Sigmoid colon (tissue), 7 donors: ENCODE results near the gene CEP128. TPM values are rescaled to one million over a fixed set of nuclear protein-coding genes. Genes with fewer than 3 reads are reported as not detected.
A peak's percentile ranks its signal among the peaks of the same experiment; 100 is the strongest.
"Not testable (repeated sequence)": the region's sequence is repeated elsewhere in the genome, so short reads cannot be mapped to it uniquely, and the experiment has no call there.

Source experiments
- DNase-seq: peaks from one replicate; pipeline ENCODE4 v3.0.0-alpha.2; 2019
- H3K27ac ChIP-seq, 4 donors: fragments of 200-600 bp; sonication (generic); one replicate each; pipeline ENCODE4 v1.5.1; 2016 to 2019; ENCODE audit warnings: mild to moderate bottlenecking in 1 of 4
- H3K27me3 ChIP-seq, 3 donors: fragments of 200-600 bp; sonication (generic); one replicate each; pipeline ENCODE4 v1.5.1; 2019; ENCODE audit warnings: mild to moderate bottlenecking in 1 of 3
- H3K36me3 ChIP-seq, 4 donors: fragments of 200-600 bp; sonication (generic); one replicate each; pipeline ENCODE4 v1.5.1; 2016 to 2019
- H3K4me1 ChIP-seq, 4 donors: fragments of 200-600 bp; sonication (generic); one replicate each; pipeline ENCODE4 v1.5.1; 2017 to 2019
- H3K4me3 ChIP-seq, 4 donors: fragments of 200-600 bp; sonication (generic); one replicate each; pipeline ENCODE4 v1.5.1; 2017 to 2019; ENCODE audit warnings: mild to moderate bottlenecking in 2 of 4, moderate library complexity in 1 of 4
- H3K9me3 ChIP-seq, 4 donors: fragments of 200-600 bp in 3 of 4; sonication (generic) in 3 of 4; one replicate each; pipeline versions ENCODE4 v1.5.1 to v1.6.1; 2013 to 2019
- CTCF ChIP-seq, 4 experiments: fragments of 450-650 bp in 3 of 4; fragments of 200-600 bp in 1 of 4; IDR thresholded peaks; one replicate each; pipeline ENCODE4 v1.5.1; 2016 to 2019; ENCODE audit warnings: antibody characterized with exemption in 4 of 4, mild to moderate bottlenecking in 3 of 4, moderate library complexity in 2 of 4
- EP300 ChIP-seq, 4 donors: sonication (generic); formaldehyde crosslinking; IDR thresholded peaks; one replicate each; pipeline ENCODE4 v1.6.1; 2017; ENCODE audit warnings: antibody characterized with exemption in 4 of 4
- POLR2A ChIP-seq, 2 donors: fragments of 450-650 bp; IDR thresholded peaks; one replicate each; pipeline ENCODE4 v1.6.1; 2016; ENCODE audit warnings: antibody characterized with exemption in 2 of 2, mild to moderate bottlenecking in 2 of 2, moderate library complexity in 2 of 2
- POLR2AphosphoS5 ChIP-seq, 4 donors: sonication (generic); formaldehyde crosslinking; IDR thresholded peaks; one replicate each; pipeline ENCODE4 v1.6.1; 2017; ENCODE audit warnings: antibody characterized with exemption in 4 of 4
- WGBS, 2 donors: extraction: QIAGEN DNeasy Blood & Tissue Kit; methylation state at CpG; one replicate each; pipeline ENCODE4 v1.1.7; 2013; 5-methylcytosine and 5-hydroxymethylcytosine counted together
- intact Hi-C: fragments of 100-400 bp; cut with DNase I; formaldehyde crosslinking; loops from one replicate; pipeline ENCODE4 v1.15.1; 2023
- polyA plus RNA-seq, 3 donors: library from polyadenylated mRNA; stranded (reverse); fragments of 200-250 nt; gene quantifications; one replicate each; pipeline ENCODE4 v1.2.3, GENCODE V29; 2013
- total RNA-seq, 4 donors: library from RNA; depleted of rRNA; stranded (reverse); fragments of >200 nt; gene quantifications; one replicate each; pipeline ENCODE4 v1.1.0, GENCODE V29; 2016
- donor health status: healthy with polysubstance abuse.
- donor health status: Bipolar disorder and iron deficiency.
- donor health status: healthy.

CEP128 gene
- total and polyA plus RNA-seq, 7 donors: 0.60 to 16.6 (median 8.3) TPM

DNA sequence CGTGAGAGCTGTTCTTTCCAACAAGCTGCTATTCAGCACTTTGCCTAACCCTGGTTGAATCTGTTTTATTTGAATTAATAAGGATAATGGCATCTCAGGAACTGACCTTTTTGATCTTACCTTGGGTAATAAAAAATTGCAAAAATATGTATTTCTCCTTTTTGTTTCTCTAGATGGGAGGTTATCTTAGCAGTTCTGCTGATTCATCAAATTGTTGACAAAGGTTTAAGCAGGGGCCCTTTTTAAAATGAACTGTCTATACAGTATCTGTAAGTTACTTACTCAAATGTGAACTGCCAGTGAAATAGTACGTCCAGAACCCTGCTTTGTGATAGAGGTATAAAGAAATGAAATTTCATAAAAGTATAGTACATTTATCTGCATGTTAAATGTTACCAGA lies 14.6 kb upstream of the CEP128 start:
- Histone ChIP-seq H3K4me3 (no peak overlapping the region), H3K27me3 (peaks cover 0 to 7% (median 5%) of the 10 kb centered on the region in 3 donors), H3K36me3 (no peaks in the 10 kb centered on the region), H3K4me1 (peaks cover 0 to 10% (median 8%) of the 10 kb centered on the region in 4 donors), H3K9me3 (no peaks in the 10 kb centered on the region), H3K27ac (no peak overlapping the region)
- intact Hi-C loops: loop anchor here (10.0 kb wide), 1 partner anchor 509 kb away; no protein-coding TSS in a partner anchor
- TF ChIP-seq CTCF (IDR thresholded peaks at IDR 0.05) (no peak), EP300 (IDR thresholded peaks at IDR 0.05) (no peak), POLR2AphosphoS5 (IDR thresholded peaks at IDR 0.05) (no peak), POLR2A (IDR thresholded peaks at IDR 0.05) (no peak)
- no peak for DNase-seq
- 66 to 81% methylated on average over 2 of the region's 2 CpGs for WGBS, 2 donors

GRCh38 chr14:80955416-80955941 lies 13.9 kb upstream of the CEP128 start, which contains the start of gene TSHR:
Gene TSHR, plus strand, starts transcription at chr14:80955621. Its CDS starts 60 bp downstream, at chr14:80955681.
- WGBS, 2 donors: 21 to 31% methylated on average over 21 of the region's 21 CpGs
- peaks cover 0 to 10% (median 8%) of the 10 kb centered on the region in 4 donors for H3K4me1 ChIP-seq
- H3K36me3 ChIP-seq: no peaks in the 10 kb centered on the region
- TF ChIP-seq POLR2AphosphoS5 (IDR thresholded peaks at IDR 0.05): no peak
- no peak for TF ChIP-seq POLR2A (IDR thresholded peaks at IDR 0.05)
- TF ChIP-seq EP300 (IDR thresholded peaks at IDR 0.05): no peak
- no peak for TF ChIP-seq CTCF (IDR thresholded peaks at IDR 0.05)
- peak within 1 kb of the TSS; percentile 21 to 55 (median 49) for H3K4me3 ChIP-seq
- H3K9me3 ChIP-seq: no peaks in the 10 kb centered on the region
- H3K27me3 ChIP-seq: peaks cover 0 to 7% (median 5%) of the 10 kb centered on the region in 3 donors
- intact Hi-C loops: loop anchor here (10.0 kb wide), 1 partner anchor 509 kb away; no protein-coding TSS in a partner anchor
- no peak within 1 kb of the TSS for H3K27ac ChIP-seq
- no peak for DNase-seq

DNA sequence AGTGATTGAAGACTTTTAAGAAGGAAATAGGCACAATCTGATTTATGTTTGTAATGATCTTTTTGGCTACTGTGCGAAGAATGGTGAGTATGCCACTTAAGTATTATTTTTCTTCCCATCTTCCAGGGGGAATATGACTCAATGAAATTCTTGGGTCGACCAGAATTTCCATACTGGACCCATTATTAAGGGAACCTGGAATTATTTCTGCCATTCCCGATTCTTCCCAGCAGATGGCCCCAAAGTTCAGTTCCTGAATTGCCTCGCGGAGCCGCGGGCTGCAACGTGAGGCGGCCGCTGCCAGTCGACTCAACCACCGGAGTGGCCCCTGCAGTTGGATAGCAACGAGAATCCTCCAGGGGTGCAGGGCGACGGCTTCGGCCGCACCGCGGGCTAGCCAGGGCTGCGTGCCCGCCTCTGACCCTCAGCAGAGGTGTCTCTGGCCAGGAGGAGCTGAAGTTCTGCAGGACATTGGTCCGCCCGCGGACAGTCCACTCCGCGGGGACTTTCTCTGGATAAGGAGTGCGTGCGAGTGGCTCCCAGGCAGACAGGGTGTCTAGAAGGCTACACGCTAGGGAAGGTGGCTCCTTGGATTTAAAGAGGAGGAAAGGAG lies 13.3 kb upstream of the CEP128 start:
- WGBS, 2 donors: 1% methylated on average over 29 of the region's 29 CpGs
- Histone ChIP-seq H3K4me1 (peaks cover 0 to 10% (median 8%) of the 10 kb centered on the region in 4 donors), H3K4me3 (peak overlapping the region; percentile 21 to 55 (median 49)), H3K27ac (no peak overlapping the region), H3K9me3 (no peaks in the 10 kb centered on the region), H3K27me3 (peaks cover 0 to 7% (median 5%) of the 10 kb centered on the region in 3 donors), H3K36me3 (no peaks in the 10 kb centered on the region)
- intact Hi-C loops: loop anchor here (1.0 to 10.0 kb wide), 3 partner anchors 33 to 510 kb away; no protein-coding TSS in a partner anchor
- DNase-seq: peak; percentile 86
- peak; percentile 62 to 80 (median 71) for TF ChIP-seq CTCF (IDR thresholded peaks at IDR 0.05)
- TF ChIP-seq POLR2A (IDR thresholded peaks at IDR 0.05): no peak
- TF ChIP-seq EP300 (IDR thresholded peaks at IDR 0.05): no peak
- no peak for TF ChIP-seq POLR2AphosphoS5 (IDR thresholded peaks at IDR 0.05)

DNA sequence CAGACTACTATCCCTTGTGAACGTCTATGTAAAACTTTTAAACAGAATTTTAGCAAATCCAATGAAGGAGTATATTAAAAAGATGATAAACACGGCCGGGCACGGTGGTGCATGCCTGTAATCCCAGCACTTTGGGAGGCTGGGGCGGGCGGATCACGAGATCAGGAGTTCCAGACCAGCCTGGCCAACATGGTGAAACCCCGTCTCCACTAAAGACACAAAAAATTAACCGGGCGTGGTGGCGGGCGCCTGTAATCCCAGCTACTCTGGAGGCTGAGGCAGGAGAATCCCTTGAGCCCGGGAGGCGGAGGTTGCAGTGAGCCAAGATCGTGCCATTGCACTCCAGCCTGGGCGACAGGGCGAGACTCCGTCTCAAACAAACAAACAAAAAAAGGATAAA lies 11.7 kb upstream of the CEP128 start:
- not testable (repeated sequence) for H3K4me3 ChIP-seq, H3K36me3 ChIP-seq, H3K9me3 ChIP-seq, H3K27me3 ChIP-seq, H3K27ac ChIP-seq, H3K4me1 ChIP-seq, DNase-seq
- WGBS, 2 donors: 77 to 89% methylated on average over 18 of the region's 18 CpGs
- intact Hi-C loops: loop anchor here (5.0 to 10.0 kb wide), 2 partner anchors 219 to 512 kb away; no protein-coding TSS in a partner anchor

- DNase-seq: no peak
- intact Hi-C loops: loop anchor here (5.0 to 10.0 kb wide), 2 partner anchors 221 to 513 kb away; no protein-coding TSS in a partner anchor
- no peaks in the 10 kb centered on the region for H3K9me3 ChIP-seq
- peaks cover 0 to 7% (median 5%) of the 10 kb centered on the region in 3 donors for H3K27me3 ChIP-seq
- TF ChIP-seq EP300 (IDR thresholded peaks at IDR 0.05) (no peak), POLR2AphosphoS5 (IDR thresholded peaks at IDR 0.05) (no peak), POLR2A (IDR thresholded peaks at IDR 0.05) (no peak), CTCF (IDR thresholded peaks at IDR 0.05) (no peak)
- H3K27ac ChIP-seq: no peak overlapping the region
- no peak overlapping the region for H3K4me3 ChIP-seq
- no peaks in the 10 kb centered on the region for H3K36me3 ChIP-seq
- WGBS, 2 donors: 77 to 91% methylated on average over 4 of the region's 4 CpGs
- H3K4me1 ChIP-seq: peaks cover 0 to 10% (median 8%) of the 10 kb centered on the region in 4 donors
These were observed 10.0 kb upstream of the CEP128 start for GRCh38 chr14:80951491-80951890.
